ENCODE measurements around the gene ZNF878.

Gene ZNF878

DNA sequence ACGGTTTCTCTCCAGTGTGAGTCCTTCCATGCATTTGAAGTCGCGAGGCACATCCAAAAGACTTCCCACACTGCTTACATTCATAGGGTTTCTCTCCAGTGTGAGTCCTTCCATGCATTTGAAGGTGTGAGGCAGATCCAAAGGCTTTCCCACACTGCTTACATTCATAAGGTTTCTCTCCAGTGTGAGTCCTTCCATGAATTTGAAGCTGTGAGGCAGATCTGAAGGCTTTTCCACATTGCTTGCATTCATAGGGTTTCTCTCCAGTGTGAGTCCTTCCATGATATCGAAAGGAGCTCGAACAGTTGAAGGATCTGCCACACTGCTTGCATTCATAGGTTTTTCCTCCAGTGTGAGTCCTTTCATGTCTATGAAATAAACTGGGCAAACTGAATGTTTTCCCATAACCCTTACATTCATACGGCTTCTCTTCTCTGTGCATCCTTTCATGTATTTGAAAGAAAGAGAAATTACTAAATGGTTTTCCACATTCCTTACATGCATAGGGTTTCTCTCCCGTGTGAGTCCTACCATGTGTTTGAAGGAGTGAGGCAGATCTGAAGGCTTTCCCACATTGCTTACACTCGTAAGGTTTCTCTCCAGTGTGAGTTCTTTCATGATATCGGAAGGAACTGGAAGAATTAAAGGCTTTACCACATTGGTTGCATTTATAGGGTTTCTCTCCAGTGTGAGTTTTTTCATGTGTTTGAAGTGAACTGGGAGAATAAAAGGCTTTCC lies 37.6 kb downstream of the ZNF878 start:
- ChIA-PET CTCF (no interaction called here), POLR2A (no interaction called here)
- TF ChIP-seq, protein P1, sequence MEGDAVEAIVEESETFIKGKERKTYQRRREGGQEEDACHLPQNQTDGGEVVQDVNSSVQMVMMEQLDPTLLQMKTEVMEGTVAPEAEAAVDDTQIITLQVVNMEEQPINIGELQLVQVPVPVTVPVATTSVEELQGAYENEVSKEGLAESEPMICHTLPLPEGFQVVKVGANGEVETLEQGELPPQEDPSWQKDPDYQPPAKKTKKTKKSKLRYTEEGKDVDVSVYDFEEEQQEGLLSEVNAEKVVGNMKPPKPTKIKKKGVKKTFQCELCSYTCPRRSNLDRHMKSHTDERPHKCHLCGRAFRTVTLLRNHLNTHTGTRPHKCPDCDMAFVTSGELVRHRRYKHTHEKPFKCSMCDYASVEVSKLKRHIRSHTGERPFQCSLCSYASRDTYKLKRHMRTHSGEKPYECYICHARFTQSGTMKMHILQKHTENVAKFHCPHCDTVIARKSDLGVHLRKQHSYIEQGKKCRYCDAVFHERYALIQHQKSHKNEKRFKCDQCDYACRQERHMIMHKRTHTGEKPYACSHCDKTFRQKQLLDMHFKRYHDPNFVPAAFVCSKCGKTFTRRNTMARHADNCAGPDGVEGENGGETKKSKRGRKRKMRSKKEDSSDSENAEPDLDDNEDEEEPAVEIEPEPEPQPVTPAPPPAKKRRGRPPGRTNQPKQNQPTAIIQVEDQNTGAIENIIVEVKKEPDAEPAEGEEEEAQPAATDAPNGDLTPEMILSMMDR (IDR thresholded peaks at IDR 0.05; ENCODE audit: insufficient read depth, low read length, missing control alignments): no peak
- no peak for DNase-seq (ENCODE audit: low read depth, low spot score)
- no peak overlapping the region for H3K4me3 ChIP-seq (ENCODE audit: low read depth, low read length)

DNA sequence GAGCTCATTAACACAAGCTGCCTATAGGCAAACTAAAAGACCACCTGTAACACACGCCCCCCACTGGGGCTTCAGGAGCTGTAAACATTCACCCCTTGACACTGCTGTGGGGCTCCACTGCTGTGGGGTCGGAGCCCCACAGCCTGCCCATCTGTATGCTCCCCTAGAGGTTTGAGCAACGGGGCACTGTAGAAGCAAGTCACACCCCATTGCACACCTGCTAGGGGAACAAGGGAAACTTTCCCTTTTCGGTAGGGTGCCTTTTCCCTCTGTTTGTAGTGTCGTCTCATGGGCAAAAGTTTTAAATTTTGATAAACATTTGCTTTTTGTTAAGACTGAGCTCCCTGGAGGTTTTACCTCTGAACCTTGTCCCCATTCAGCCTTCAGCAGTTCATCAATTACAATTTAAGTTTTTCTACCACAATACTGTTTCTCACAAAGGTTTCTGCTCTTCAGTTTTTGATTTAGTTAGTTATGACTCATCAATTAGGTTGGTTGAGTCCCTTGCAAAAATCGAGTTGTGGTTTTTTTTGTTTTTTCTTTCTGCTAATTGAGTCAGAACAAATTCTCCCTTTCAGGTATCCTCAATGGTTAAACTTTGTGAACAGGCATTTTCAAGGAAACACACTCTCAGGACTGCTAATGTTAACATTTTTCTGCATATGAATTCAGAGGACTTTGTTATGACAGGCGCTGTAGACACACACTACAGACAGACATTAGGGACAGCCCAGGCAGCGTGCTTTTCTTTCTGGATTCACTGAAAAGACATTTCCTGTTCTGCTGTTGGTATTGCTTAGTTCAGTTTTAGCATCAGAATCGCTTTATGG lies 52.4 kb downstream of the ZNF878 start:
- TF ChIP-seq, protein P1 (IDR thresholded peaks at IDR 0.05; ENCODE audit: insufficient read depth, low read length, missing control alignments): no peak
- CTCF ChIA-PET: interaction anchor here (0.6 to 2.5 kb wide), 5 partner anchors 12 to 202 kb away, joined by 3 to 24 read pairs (median 3); partner anchors contain the start of genes ZNF433 and ZNF491
- DNase-seq (ENCODE audit: low read depth, low spot score): no peak
- POLR2A ChIA-PET: interaction anchor here (1.3 kb wide), 1 partner anchor 11 kb away, joined by 3 read pairs; no protein-coding TSS in a partner anchor
- H3K4me3 ChIP-seq (ENCODE audit: low read depth, low read length): no peak overlapping the region

DNA sequence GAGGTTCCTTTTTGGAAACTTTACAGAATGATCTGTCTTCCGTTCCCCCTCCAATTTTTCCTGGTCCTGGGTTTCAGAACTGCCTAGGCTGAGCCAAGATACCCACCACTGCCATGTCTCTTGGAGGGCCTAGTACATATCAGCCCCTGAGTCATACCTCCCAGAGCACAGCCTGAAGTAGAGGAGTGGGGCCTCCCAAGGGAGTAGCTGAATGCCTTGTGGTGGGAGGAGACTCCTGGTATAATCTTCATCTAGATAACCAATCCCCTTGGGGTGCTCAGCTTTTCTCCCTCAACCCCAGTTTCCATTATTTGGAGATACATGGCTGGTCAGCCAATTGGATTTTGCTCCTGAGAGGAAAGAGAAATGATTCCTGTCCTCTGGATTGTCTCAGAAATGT lies 57.6 kb downstream of the ZNF878 start:
- ChIA-PET CTCF (interaction anchor here (0.8 kb wide), 1 partner anchor 32 kb away, joined by 3 read pairs; no protein-coding TSS in a partner anchor), POLR2A (interaction anchor here (0.8 kb wide), 1 partner anchor 8 kb away, joined by 3 read pairs; no protein-coding TSS in a partner anchor)
- TF ChIP-seq, protein P1 (IDR thresholded peaks at IDR 0.05; ENCODE audit: insufficient read depth, low read length, missing control alignments): no peak
- no peak for DNase-seq (ENCODE audit: low read depth, low spot score)
- H3K4me3 ChIP-seq (ENCODE audit: low read depth, low read length): no peak overlapping the region

Data from AG04449 (cell line).